Prostate gland (tissue), 2 donors: ENCODE results near the gene AOPEP.

ENCODE experiments used
- POLR2A ChIP-seq: fragments of 450-650 bp; IDR thresholded peaks from one replicate; pipeline ENCODE4 v1.6.1; 2016; ENCODE audit warnings: antibody characterized with exemption, mild to moderate bottlenecking
- POLR2AphosphoS5 ChIP-seq: sonication (generic); formaldehyde crosslinking; IDR thresholded peaks from one replicate; pipeline ENCODE4 v1.6.1; 2017; ENCODE audit warnings: antibody characterized with exemption
- TF ChIP-seq, protein P1 (sequence below), 4 experiments: fragments of 200-600 bp in 2 of 4; fragments of 450-650 bp in 2 of 4; sonication (generic) in 2 of 4; IDR thresholded peaks; 1 replicate in 3 of 4; 2 replicates in 1 of 4; pipeline ENCODE4 v1.5.1; 2016 to 2019; ENCODE audit warnings: antibody characterized with exemption in 4 of 4, mild to moderate bottlenecking in 2 of 4, moderate library complexity in 2 of 4

DNA sequence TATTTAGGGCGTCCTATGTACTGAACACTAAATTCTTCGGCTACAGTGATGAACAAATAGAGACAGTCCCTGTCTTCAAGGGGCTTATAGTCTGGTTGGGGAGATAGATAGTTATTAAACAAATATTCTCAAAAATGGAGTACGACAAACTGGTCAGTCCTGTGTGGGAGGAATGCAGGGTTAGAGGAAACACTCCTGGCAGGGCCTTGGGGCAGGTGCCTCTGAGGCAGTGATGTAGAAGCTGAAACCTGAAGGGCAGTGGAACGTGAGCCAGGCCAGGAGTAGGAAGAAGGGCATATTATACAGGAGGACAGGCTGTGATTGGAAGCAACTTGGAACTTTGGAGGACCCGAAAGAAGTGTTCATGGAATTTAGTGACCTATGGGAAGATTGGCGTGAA, 133.4 kb downstream of the AOPEP start:
- TF ChIP-seq POLR2A (no peak), POLR2AphosphoS5 (no peak)
- TF ChIP-seq, protein P1, sequence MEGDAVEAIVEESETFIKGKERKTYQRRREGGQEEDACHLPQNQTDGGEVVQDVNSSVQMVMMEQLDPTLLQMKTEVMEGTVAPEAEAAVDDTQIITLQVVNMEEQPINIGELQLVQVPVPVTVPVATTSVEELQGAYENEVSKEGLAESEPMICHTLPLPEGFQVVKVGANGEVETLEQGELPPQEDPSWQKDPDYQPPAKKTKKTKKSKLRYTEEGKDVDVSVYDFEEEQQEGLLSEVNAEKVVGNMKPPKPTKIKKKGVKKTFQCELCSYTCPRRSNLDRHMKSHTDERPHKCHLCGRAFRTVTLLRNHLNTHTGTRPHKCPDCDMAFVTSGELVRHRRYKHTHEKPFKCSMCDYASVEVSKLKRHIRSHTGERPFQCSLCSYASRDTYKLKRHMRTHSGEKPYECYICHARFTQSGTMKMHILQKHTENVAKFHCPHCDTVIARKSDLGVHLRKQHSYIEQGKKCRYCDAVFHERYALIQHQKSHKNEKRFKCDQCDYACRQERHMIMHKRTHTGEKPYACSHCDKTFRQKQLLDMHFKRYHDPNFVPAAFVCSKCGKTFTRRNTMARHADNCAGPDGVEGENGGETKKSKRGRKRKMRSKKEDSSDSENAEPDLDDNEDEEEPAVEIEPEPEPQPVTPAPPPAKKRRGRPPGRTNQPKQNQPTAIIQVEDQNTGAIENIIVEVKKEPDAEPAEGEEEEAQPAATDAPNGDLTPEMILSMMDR (IDR thresholded peaks at IDR 0.05), result no peak
